Keratinocyte (primary cell): Measurements from ENCODE around the gene FBLN7.

ENCODE experiments used
- CTCF ChIP-seq, 3 experiments: IDR thresholded peaks in 1 of 3; conservative IDR thresholded peaks in 1 of 3; optimal IDR thresholded peaks in 1 of 3; 2 replicates in 2 of 3; 3 replicates in 1 of 3; pipeline versions ENCODE3 to v1.5.1; 2011; ENCODE audit warnings: low read length in 3 of 3, mild to moderate bottlenecking in 3 of 3, moderate library complexity in 2 of 3, control low read depth in 1 of 3, inconsistent platforms in 1 of 3; ENCODE audit not compliant: insufficient read depth in 2 of 3; ENCODE audit errors: extremely low read depth in 1 of 3
- EZH2 ChIP-seq: IDR thresholded peaks from one replicate; pipeline ENCODE4 v1.6.1; 2012; ENCODE audit warnings: inconsistent platforms, mild to moderate bottlenecking, low read length, moderate library complexity

DNA sequence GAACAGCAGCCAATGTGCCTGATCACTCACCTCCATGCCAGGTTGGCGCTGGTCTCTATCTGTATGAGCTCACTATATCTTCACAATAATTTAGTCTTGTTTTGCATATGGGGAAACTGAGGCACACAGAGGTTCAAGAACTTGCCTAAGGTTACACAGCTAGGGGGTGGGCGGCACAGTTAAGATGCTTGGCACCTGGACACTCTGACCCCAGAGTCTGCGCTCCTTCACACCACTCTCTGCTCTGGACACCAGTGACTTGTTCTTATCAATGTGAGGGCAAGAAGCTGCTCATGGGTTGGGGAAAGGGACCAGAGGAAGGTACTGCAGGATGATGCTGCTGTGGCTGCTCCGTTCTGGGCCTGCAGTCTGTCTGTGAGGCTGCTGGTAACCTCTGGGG lies 27.1 kb downstream of the FBLN7 start:
- TF ChIP-seq CTCF (optimal IDR thresholded peaks at IDR 0.05 in 1 of 3, IDR thresholded peaks at IDR 0.05 in 1 of 3, conservative IDR thresholded peaks at IDR 0.05 in 1 of 3; ENCODE audit: extremely low read depth in 1 of 3, insufficient read depth in 2 of 3, low read length in 3 of 3) (no peak), EZH2 (no peak)
